Endothelial cell of umbilical vein (primary cell): ENCODE measurements around the gene ZNF497. TPM values are rescaled to one million over a fixed set of nuclear protein-coding genes. Genes with fewer than 3 reads are reported as not detected.

ENCODE experiments used
- BruUV-seq: library from RNA; stranded (reverse); fragments of 400-500 nt; replicated peaks from 2 replicates; lab custom pipeline; 2021; lab: Mats Ljungman, UMichigan
- CTCF ChIA-PET: fragments of 300-600, 350-600 bp; sonication (Branson Sonifier 250); formaldehyde crosslinking; loops from one replicate; lab custom pipeline; 2021; ENCODE audit warnings: antibody characterized with exemption, inconsistent platforms; lab: Charles Lee
- POLR2A ChIA-PET: fragments of 300-600, 350-600 bp; sonication (Branson Sonifier 250); formaldehyde crosslinking; loops from one replicate; lab custom pipeline; 2021; ENCODE audit warnings: antibody characterized with exemption, inconsistent platforms; lab: Charles Lee
- DNase-seq: peaks from one replicate; pipeline ENCODE4 v3.0.0-alpha.2; 2011; ENCODE audit warnings: low read depth, low spot score
- FAIRE-seq: peaks from 2 replicates; lab custom pipeline; 2011; peaks lifted over from hg19 to GRCh38; lab: Jason Lieb, UNC
- H2AFZ ChIP-seq: 2 replicates; pipeline ENCODE4 v1.6.0; 2012; ENCODE audit warnings: low read depth, low read length, control low read depth, inconsistent platforms
- H3K27ac ChIP-seq: 2 replicates; pipeline ENCODE4 v1.5.1; 2011; ENCODE audit warnings: low read depth, mild to moderate bottlenecking, control low read depth, low read length, moderate library complexity; ENCODE audit not compliant: insufficient read depth
- H3K27me3 ChIP-seq, 2 experiments: 2 replicates each; pipeline versions ENCODE4 v1.6.0 to v1.6.1; 2011; ENCODE audit warnings: low read length in 2 of 2, mixed read lengths in 1 of 2; ENCODE audit not compliant: control insufficient read depth in 2 of 2, insufficient read depth in 2 of 2
- H3K36me3 ChIP-seq, 2 experiments: 2 replicates in 1 of 2; 3 replicates in 1 of 2; pipeline ENCODE4 v1.5.1; 2011; ENCODE audit warnings: low read length in 2 of 2, mild to moderate bottlenecking in 1 of 2, moderate library complexity in 1 of 2; ENCODE audit not compliant: control insufficient read depth in 2 of 2, insufficient read depth in 2 of 2; ENCODE audit errors: extremely low read depth in 1 of 2
- H3K4me1 ChIP-seq: 3 replicates; pipeline ENCODE4 v1.5.1; 2011; ENCODE audit warnings: mild to moderate bottlenecking, low read length; ENCODE audit not compliant: control insufficient read depth, insufficient read depth; ENCODE audit errors: extremely low read depth
- H3K4me2 ChIP-seq: 2 replicates; pipeline ENCODE4 v1.6.1; 2011; ENCODE audit warnings: low read length, control low read depth, mixed read lengths; ENCODE audit not compliant: insufficient read depth
- H3K4me3 ChIP-seq, 3 experiments: fragments of 200-600 bp in 1 of 3; sonication (generic), shearing (Covaris generic) in 1 of 3; replicated peaks in 1 of 3; 2 replicates each; pipeline ENCODE4 v1.5.1; 2011 to 2016; ENCODE audit warnings: control low read depth in 3 of 3, low read length in 3 of 3, mild to moderate bottlenecking in 2 of 3, inconsistent platforms in 1 of 3, low read depth in 1 of 3, moderate library complexity in 1 of 3; ENCODE audit not compliant: insufficient read depth in 1 of 3
- H3K79me2 ChIP-seq: 2 replicates; pipeline ENCODE4 v1.6.0; 2012; ENCODE audit warnings: low read length, inconsistent platforms; ENCODE audit not compliant: control insufficient read depth, insufficient read depth
- H3K9ac ChIP-seq: replicated peaks from 2 replicates; pipeline ENCODE3; 2011; ENCODE audit warnings: low read length, control low read depth; ENCODE audit not compliant: insufficient read depth; ENCODE audit errors: extremely low read depth
- H3K9me1 ChIP-seq: replicated peaks from 3 replicates; pipeline ENCODE4 v1.6.0; 2011; ENCODE audit warnings: mild to moderate bottlenecking, low read length; ENCODE audit not compliant: control insufficient read depth, insufficient read depth; ENCODE audit errors: extremely low read depth
- H3K9me3 ChIP-seq: replicated peaks from 2 replicates; pipeline ENCODE4 v1.5.1; 2012; ENCODE audit warnings: low read length, inconsistent platforms; ENCODE audit not compliant: control insufficient read depth, insufficient read depth
- H4K20me1 ChIP-seq: replicated peaks from 2 replicates; pipeline ENCODE3; 2011; ENCODE audit warnings: mild to moderate bottlenecking, low read length; ENCODE audit not compliant: control insufficient read depth, insufficient read depth; ENCODE audit errors: extremely low read depth
- EZH2 ChIP-seq: IDR thresholded peaks from 2 replicates; pipeline ENCODE4 v1.6.1; 2012; ENCODE audit warnings: borderline replicate concordance, low read depth, mild to moderate bottlenecking, moderate library complexity, low read length, inconsistent platforms; ENCODE audit not compliant: severe bottlenecking
- FOS ChIP-seq: IDR thresholded peaks from 2 replicates; pipeline ENCODE4 v1.6.1; 2011; ENCODE audit warnings: mild to moderate bottlenecking, low read length, moderate library complexity, borderline replicate concordance; ENCODE audit not compliant: insufficient read depth
- GATA2 ChIP-seq: IDR thresholded peaks from 2 replicates; pipeline ENCODE4 v1.7.0; 2011; ENCODE audit warnings: low read depth, mild to moderate bottlenecking, moderate library complexity, mixed read lengths, low read length; ENCODE audit not compliant: insufficient read length, insufficient read depth
- JUN ChIP-seq: IDR thresholded peaks from 2 replicates; pipeline ENCODE4 v1.6.1; 2011; ENCODE audit warnings: borderline replicate concordance, low read depth; ENCODE audit not compliant: insufficient read length, insufficient read depth
- MYC ChIP-seq: IDR thresholded peaks from one replicate; pipeline ENCODE4 v1.6.1; 2011; ENCODE audit warnings: mild to moderate bottlenecking, low read depth, low read length
- POLR2A ChIP-seq: IDR thresholded peaks from 2 replicates; pipeline ENCODE4 v1.6.1; 2012; ENCODE audit warnings: low read depth, mild to moderate bottlenecking, control low read depth, low read length
- POLR2AphosphoS5 ChIP-seq: IDR thresholded peaks from 2 replicates; pipeline ENCODE4 v1.6.1; 2012; ENCODE audit warnings: low read depth, mild to moderate bottlenecking, control low read depth, low read length, moderate library complexity; ENCODE audit not compliant: insufficient read depth
- dilution Hi-C: fragments of 300-500 bp; cut with MboI; formaldehyde crosslinking; loops from one replicate; pipeline ENCODE4 v1.15.0; 2019; ENCODE audit warnings: low sequenced_read_pairs; ENCODE audit not compliant: extremely low pct_ligation_motif_present
- intact Hi-C: fragments of 100-400 bp; cut with micrococcal nuclease; formaldehyde crosslinking; loops from one replicate; pipeline ENCODE4 v1.10.0; 2022
- polyA plus RNA-seq, 4 experiments: library from polyadenylated mRNA; depleted of rRNA in 3 of 4; stranded (reverse) in 3 of 4; unstranded in 1 of 4; fragments of >200 nt; gene quantifications; 2 replicates each; pipeline versions ENCODE4 v1.2.1 to v1.2.3, GENCODE V29; 2011 to 2012; ENCODE audit warnings: missing spikeins in 1 of 4
- total RNA-seq: library from RNA; stranded (reverse); gene quantifications from 2 replicates; pipeline ENCODE4 v1.2.3, GENCODE V29; 2021
- TF ChIP-seq, protein P1 (sequence below), 2 donors: IDR thresholded peaks; 1 replicate in 1 of 2; 2 replicates in 1 of 2; pipeline ENCODE4 v1.5.1; 2011; ENCODE audit warnings: low read length in 2 of 2, mild to moderate bottlenecking in 2 of 2, moderate library complexity in 2 of 2, control low read depth in 1 of 2, inconsistent platforms in 1 of 2, low read depth in 1 of 2; ENCODE audit not compliant: insufficient read depth in 1 of 2; ENCODE audit errors: extremely low read depth in 1 of 2
- TF ChIP-seq, protein P2 (sequence below): IDR thresholded peaks from 2 replicates; pipeline ENCODE4 v1.6.1; 2011; ENCODE audit not compliant: insufficient read depth, insufficient read length

The ZNF497 gene
- total and polyA plus RNA-seq, 2 donors (not counting 3 experiments of a cell fraction or from before 2014, with no cell fraction given), result 0.40 to 1.3 TPM

GRCh38 chr19:58380662-58381459 lies 18.3 kb upstream of the ZNF497 start, which contains the start of gene ZNF837:
ZNF837 (minus strand) TSS chr19:58381030; CDS start chr19:58369332, 11,698 bp downstream.
- CTCF ChIA-PET, result no interaction called here
- dilution Hi-C loops, result no loop called here
- peak within 1 kb of the TSS; percentile 58 for H3K4me2 ChIP-seq

More at GRCh38 chr19:58380662-58381459, 18.3 kb upstream of the ZNF497 start, which contains the start of gene ZNF837:
- no peaks in the 10 kb centered on the region for H3K9me1 ChIP-seq
- peak; percentile 100 for DNase-seq
- H3K79me2 ChIP-seq, result no peaks in the 10 kb centered on the region
- no peaks in the 10 kb centered on the region for H3K36me3 ChIP-seq
- H3K4me3 ChIP-seq, result peak within 1 kb of the TSS; percentile 59 to 84 (median 72)
- no peaks in the 10 kb centered on the region for H3K9me3 ChIP-seq
- no TSS peak for BruUV-seq
- H3K9ac ChIP-seq, result peak within 1 kb of the TSS; percentile 58
- H4K20me1 ChIP-seq, result no peaks in the 10 kb centered on the region
- H3K27me3 ChIP-seq, result no peaks in the 10 kb centered on the region
- intact Hi-C loops, result loop anchor here (1.0 to 2.0 kb wide), 7 partner anchors 19 to 152 kb away; partner anchors contain the start of genes ERVK3-1, ZNF497, ZNF544 and ZNF8
- peak within 1 kb of the TSS; percentile 71 for H2AFZ ChIP-seq
- no peak for TF ChIP-seq GATA2
- no peak for TF ChIP-seq EZH2
- TF ChIP-seq POLR2AphosphoS5, result peak; percentile 86
- TF ChIP-seq, protein P1, sequence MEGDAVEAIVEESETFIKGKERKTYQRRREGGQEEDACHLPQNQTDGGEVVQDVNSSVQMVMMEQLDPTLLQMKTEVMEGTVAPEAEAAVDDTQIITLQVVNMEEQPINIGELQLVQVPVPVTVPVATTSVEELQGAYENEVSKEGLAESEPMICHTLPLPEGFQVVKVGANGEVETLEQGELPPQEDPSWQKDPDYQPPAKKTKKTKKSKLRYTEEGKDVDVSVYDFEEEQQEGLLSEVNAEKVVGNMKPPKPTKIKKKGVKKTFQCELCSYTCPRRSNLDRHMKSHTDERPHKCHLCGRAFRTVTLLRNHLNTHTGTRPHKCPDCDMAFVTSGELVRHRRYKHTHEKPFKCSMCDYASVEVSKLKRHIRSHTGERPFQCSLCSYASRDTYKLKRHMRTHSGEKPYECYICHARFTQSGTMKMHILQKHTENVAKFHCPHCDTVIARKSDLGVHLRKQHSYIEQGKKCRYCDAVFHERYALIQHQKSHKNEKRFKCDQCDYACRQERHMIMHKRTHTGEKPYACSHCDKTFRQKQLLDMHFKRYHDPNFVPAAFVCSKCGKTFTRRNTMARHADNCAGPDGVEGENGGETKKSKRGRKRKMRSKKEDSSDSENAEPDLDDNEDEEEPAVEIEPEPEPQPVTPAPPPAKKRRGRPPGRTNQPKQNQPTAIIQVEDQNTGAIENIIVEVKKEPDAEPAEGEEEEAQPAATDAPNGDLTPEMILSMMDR (IDR thresholded peaks at IDR 0.05; ENCODE audit: extremely low read depth in 1 of 2, insufficient read depth in 1 of 2, low read depth in 1 of 2, low read length in 2 of 2), result no peak
- no peak for TF ChIP-seq JUN
- TF ChIP-seq POLR2A, result peak; percentile 72
- peak; percentile 6 for TF ChIP-seq FOS
- peak; percentile 75 for TF ChIP-seq MYC
- TF ChIP-seq, protein P2, sequence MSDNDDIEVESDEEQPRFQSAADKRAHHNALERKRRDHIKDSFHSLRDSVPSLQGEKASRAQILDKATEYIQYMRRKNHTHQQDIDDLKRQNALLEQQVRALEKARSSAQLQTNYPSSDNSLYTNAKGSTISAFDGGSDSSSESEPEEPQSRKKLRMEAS, result peak; percentile 41
- H3K4me1 ChIP-seq, result peaks cover 8% of the 10 kb centered on the region
- POLR2A ChIA-PET, result interaction anchor here (0.9 kb wide), 1 partner anchor 18 kb away, joined by 3 read pairs; the partner anchor contains the start of gene ZNF497
- peak; percentile 100 for FAIRE-seq
- H3K27ac ChIP-seq, result peak within 1 kb of the TSS; percentile 63
